ENCODE results near the gene KIF15.

Gene KIF15

DNA sequence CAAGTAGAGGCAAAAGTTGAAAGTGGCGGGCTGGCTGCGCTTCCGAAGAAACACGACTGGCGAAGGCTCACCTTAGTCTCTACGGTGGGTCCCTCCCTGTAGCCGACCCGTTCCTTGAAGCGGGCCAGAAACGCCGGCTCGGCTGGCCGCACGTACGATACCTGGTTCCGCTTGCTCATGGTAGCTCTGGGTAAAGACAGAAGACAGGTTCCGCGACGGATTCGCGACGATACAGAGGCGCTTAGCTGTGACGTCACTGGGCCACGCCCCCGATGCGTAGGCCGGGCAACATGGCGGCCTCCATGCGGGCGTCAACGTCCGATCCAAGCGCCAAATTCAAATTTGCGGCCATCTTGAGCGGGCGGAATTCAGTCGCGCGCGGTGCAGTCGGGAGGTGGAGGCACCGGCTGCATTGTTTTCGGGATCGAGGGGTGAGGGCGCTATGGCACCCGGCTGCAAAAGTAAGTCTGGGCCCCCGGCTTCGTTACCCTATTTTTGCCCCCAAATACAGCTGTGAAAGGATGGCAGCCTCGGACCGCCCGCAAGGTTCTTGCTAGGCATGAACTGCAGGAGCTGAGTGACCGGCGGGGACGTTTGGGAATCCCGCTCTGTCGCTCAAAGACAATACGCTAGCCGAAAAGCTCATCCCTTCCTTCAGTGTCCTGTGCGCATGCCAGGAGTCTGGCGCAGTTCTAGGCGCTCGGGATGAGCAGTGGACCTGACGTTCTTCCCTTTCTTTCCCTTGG is at the start of gene KIF15, which contains the start of gene KIAA1143 (continued):
- TF ChIP-seq, protein P1, sequence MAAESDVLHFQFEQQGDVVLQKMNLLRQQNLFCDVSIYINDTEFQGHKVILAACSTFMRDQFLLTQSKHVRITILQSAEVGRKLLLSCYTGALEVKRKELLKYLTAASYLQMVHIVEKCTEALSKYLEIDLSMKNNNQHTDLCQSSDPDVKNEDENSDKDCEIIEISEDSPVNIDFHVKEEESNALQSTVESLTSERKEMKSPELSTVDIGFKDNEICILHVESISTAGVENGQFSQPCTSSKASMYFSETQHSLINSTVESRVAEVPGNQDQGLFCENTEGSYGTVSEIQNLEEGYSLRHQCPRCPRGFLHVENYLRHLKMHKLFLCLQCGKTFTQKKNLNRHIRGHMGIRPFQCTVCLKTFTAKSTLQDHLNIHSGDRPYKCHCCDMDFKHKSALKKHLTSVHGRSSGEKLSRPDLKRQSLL (tag by site-specific recombination; IDR thresholded peaks at IDR 0.05): peak; percentile 81
- TF ChIP-seq ZNF558 (tag by site-specific recombination; IDR thresholded peaks at IDR 0.05) (peak; percentile 71), HOXD13 (CRISPR knock-in tag; IDR thresholded peaks at IDR 0.05; ENCODE audit: borderline replicate concordance) (no peak), ZIC2 (tag by site-specific recombination; IDR thresholded peaks at IDR 0.05) (no peak), ZNF341 (tag by site-specific recombination; IDR thresholded peaks at IDR 0.05; ENCODE audit: low read depth) (peak; percentile 67), ZNF114 (tag by site-specific recombination; IDR thresholded peaks at IDR 0.05) (no peak), ZNF140 (tag by site-specific recombination; IDR thresholded peaks at IDR 0.05) (no peak), ZNF658 (tag by site-specific recombination; IDR thresholded peaks at IDR 0.05) (no peak), SCRT1 (tag by site-specific recombination; IDR thresholded peaks at IDR 0.05; ENCODE audit: borderline replicate concordance) (no peak), ZNF19 (tag by site-specific recombination; IDR thresholded peaks at IDR 0.05; ENCODE audit: low read depth) (no peak), ZNF354C (tag by site-specific recombination; IDR thresholded peaks at IDR 0.05; ENCODE audit: borderline replicate concordance, low read depth) (no peak), ZNF169 (tag by site-specific recombination; IDR thresholded peaks at IDR 0.05) (no peak), ZNF175 (tag by site-specific recombination; IDR thresholded peaks at IDR 0.05) (no peak), ZNF610 (tag by site-specific recombination; IDR thresholded peaks at IDR 0.05; ENCODE audit: borderline replicate concordance) (no peak), ZNF133 (tag by site-specific recombination; IDR thresholded peaks at IDR 0.05) (no peak), EGR2 (tag by site-specific recombination; IDR thresholded peaks at IDR 0.05; ENCODE audit: low read depth) (peak; percentile 75), ZNF548 (tag by site-specific recombination; IDR thresholded peaks at IDR 0.05) (no peak), ZNF747 (tag by site-specific recombination; IDR thresholded peaks at IDR 0.05) (no peak), ZNF544 (tag by site-specific recombination; IDR thresholded peaks at IDR 0.05) (no peak), FEZF1 (tag by site-specific recombination; IDR thresholded peaks at IDR 0.05) (no peak), GLI4 (tag by site-specific recombination; IDR thresholded peaks at IDR 0.05) (no peak), ZNF121 (tag by site-specific recombination; IDR thresholded peaks at IDR 0.05) (no peak), ZNF48 (tag by site-specific recombination; IDR thresholded peaks at IDR 0.05) (no peak)
- TF ChIP-seq, protein P2, sequence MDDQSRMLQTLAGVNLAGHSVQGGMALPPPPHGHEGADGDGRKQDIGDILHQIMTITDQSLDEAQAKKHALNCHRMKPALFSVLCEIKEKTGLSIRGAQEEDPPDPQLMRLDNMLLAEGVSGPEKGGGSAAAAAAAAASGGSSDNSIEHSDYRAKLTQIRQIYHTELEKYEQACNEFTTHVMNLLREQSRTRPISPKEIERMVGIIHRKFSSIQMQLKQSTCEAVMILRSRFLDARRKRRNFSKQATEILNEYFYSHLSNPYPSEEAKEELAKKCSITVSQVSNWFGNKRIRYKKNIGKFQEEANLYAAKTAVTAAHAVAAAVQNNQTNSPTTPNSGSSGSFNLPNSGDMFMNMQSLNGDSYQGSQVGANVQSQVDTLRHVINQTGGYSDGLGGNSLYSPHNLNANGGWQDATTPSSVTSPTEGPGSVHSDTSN (CRISPR knock-in tag; IDR thresholded peaks at IDR 0.05): no peak
- TF ChIP-seq, protein P3, sequence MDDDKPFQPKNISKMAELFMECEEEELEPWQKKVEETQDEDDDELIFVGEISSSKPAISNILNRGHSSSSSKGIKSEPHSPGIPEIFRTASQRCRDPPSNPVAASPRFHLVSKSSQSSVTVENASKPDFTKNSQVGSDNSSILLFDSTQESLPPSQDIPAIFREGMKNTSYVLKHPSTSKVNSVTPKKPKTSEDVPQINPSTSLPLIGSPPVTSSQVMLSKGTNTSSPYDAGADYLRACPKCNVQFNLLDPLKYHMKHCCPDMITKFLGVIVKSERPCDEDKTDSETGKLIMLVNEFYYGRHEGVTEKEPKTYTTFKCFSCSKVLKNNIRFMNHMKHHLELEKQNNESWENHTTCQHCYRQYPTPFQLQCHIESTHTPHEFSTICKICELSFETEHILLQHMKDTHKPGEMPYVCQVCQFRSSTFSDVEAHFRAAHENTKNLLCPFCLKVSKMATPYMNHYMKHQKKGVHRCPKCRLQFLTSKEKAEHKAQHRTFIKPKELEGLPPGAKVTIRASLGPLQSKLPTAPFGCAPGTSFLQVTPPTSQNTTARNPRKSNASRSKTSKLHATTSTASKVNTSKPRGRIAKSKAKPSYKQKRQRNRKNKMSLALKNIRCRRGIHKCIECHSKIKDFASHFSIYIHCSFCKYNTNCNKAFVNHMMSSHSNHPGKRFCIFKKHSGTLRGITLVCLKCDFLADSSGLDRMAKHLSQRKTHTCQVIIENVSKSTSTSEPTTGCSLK (tag by site-specific recombination; IDR thresholded peaks at IDR 0.05): no peak
- TF ChIP-seq, protein P4, sequence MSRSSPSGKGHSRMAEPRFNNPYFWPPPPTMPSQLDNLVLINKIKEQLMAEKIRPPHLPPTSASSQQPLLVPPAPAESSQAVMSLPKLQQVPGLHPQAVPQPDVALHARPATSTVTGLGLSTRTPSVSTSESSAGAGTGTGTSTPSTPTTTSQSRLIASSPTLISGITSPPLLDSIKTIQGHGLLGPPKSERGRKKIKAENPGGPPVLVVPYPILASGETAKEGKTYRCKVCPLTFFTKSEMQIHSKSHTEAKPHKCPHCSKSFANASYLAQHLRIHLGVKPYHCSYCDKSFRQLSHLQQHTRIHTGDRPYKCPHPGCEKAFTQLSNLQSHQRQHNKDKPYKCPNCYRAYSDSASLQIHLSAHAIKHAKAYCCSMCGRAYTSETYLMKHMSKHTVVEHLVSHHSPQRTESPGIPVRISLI (tag by site-specific recombination; IDR thresholded peaks at IDR 0.05): no peak
- TF ChIP-seq, protein P5, sequence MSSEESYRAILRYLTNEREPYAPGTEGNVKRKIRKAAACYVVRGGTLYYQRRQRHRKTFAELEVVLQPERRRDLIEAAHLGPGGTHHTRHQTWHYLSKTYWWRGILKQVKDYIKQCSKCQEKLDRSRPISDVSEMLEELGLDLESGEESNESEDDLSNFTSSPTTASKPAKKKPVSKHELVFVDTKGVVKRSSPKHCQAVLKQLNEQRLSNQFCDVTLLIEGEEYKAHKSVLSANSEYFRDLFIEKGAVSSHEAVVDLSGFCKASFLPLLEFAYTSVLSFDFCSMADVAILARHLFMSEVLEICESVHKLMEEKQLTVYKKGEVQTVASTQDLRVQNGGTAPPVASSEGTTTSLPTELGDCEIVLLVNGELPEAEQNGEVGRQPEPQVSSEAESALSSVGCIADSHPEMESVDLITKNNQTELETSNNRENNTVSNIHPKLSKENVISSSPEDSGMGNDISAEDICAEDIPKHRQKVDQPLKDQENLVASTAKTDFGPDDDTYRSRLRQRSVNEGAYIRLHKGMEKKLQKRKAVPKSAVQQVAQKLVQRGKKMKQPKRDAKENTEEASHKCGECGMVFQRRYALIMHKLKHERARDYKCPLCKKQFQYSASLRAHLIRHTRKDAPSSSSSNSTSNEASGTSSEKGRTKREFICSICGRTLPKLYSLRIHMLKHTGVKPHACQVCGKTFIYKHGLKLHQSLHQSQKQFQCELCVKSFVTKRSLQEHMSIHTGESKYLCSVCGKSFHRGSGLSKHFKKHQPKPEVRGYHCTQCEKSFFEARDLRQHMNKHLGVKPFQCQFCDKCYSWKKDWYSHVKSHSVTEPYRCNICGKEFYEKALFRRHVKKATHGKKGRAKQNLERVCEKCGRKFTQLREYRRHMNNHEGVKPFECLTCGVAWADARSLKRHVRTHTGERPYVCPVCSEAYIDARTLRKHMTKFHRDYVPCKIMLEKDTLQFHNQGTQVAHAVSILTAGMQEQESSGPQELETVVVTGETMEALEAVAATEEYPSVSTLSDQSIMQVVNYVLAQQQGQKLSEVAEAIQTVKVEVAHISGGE (tag by site-specific recombination; conservative IDR thresholded peaks at IDR 0.05; ENCODE audit: low read depth): peak; percentile 61
- TF ChIP-seq, protein P6, sequence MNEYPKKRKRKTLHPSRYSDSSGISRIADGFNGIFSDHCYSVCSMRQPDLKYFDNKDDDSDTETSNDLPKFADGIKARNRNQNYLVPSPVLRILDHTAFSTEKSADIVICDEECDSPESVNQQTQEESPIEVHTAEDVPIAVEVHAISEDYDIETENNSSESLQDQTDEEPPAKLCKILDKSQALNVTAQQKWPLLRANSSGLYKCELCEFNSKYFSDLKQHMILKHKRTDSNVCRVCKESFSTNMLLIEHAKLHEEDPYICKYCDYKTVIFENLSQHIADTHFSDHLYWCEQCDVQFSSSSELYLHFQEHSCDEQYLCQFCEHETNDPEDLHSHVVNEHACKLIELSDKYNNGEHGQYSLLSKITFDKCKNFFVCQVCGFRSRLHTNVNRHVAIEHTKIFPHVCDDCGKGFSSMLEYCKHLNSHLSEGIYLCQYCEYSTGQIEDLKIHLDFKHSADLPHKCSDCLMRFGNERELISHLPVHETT (tag by site-specific recombination; IDR thresholded peaks at IDR 0.05): peak; percentile 93
- TF ChIP-seq, protein P7, sequence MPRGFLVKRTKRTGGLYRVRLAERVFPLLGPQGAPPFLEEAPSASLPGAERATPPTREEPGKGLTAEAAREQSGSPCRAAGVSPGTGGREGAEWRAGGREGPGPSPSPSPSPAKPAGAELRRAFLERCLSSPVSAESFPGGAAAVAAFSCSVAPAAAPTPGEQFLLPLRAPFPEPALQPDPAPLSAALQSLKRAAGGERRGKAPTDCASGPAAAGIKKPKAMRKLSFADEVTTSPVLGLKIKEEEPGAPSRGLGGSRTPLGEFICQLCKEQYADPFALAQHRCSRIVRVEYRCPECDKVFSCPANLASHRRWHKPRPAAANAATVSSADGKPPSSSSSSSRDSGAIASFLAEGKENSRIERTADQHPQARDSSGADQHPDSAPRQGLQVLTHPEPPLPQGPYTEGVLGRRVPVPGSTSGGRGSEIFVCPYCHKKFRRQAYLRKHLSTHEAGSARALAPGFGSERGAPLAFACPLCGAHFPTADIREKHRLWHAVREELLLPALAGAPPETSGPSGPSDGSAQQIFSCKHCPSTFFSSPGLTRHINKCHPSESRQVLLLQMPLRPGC (tag by site-specific recombination; IDR thresholded peaks at IDR 0.05): peak; percentile 80
